ENCODE measurements around the gene VPS26B. TPM values are rescaled to one million over a fixed set of nuclear protein-coding genes. Genes with fewer than 3 reads are reported as not detected.

Gene VPS26B
- total RNA-seq, 1 donor from 2014 or later = 50.4 TPM

DNA sequence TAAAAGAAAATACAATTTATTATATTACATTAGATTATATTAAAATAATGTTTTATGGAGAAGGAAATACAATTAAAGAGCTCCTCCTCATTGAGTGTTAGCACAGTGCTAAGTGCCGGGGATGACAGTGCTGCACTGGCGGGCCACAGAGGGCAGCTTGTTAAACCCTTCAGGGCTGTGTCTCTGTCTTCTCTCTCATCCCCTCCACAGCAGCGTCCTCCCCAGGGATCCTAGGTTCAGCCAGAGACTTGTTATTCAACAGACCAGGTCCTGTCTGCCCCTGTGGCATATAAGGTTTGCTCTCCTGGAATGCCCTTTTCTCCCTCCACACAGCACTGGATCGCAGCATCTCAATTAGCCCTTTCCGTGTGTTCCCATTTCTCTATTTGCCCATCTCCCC is 14.5 kb downstream of the VPS26B start:
- Mint-ChIP-seq H3K4me1 (ENCODE audit: low read depth) (peaks cover under 1% of the 10 kb centered on the region), H3K27ac (ENCODE audit: unreplicated experiment) (no peak overlapping the region), H3K36me3 (ENCODE audit: low read depth) (peaks cover 28% of the 10 kb centered on the region), H3K4me3 (ENCODE audit: unreplicated experiment) (no peak overlapping the region), H3K27me3 (ENCODE audit: low read depth) (no peaks in the 10 kb centered on the region), H3K9me3 (ENCODE audit: low read depth) (no peaks in the 10 kb centered on the region)
- TF ChIP-seq, protein P1, sequence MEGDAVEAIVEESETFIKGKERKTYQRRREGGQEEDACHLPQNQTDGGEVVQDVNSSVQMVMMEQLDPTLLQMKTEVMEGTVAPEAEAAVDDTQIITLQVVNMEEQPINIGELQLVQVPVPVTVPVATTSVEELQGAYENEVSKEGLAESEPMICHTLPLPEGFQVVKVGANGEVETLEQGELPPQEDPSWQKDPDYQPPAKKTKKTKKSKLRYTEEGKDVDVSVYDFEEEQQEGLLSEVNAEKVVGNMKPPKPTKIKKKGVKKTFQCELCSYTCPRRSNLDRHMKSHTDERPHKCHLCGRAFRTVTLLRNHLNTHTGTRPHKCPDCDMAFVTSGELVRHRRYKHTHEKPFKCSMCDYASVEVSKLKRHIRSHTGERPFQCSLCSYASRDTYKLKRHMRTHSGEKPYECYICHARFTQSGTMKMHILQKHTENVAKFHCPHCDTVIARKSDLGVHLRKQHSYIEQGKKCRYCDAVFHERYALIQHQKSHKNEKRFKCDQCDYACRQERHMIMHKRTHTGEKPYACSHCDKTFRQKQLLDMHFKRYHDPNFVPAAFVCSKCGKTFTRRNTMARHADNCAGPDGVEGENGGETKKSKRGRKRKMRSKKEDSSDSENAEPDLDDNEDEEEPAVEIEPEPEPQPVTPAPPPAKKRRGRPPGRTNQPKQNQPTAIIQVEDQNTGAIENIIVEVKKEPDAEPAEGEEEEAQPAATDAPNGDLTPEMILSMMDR (IDR thresholded peaks at IDR 0.05) = no peak
- DNase-seq (ENCODE audit: low spot score) = no peak

DNA sequence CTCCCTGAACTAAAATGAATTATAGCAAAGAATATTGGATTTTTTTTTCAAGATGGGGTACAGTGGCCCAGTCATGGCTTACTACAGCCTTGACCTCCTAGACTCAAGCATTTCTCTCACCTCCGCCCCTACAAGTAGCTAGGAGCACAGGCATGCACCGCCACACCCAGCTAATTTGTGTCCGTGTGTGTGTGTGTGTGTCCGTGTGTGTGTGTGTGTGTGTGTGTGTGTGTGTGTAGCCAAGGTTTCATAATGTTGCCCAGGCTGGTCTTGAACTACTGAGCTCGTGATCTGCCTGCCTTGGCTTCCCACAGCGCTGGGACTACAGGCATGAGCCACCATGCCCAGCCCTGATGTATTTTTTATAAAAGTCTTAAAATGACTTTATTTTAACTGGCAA is 16.1 kb downstream of the VPS26B start:
- H3K9me3 Mint-ChIP-seq (ENCODE audit: low read depth) = no peaks in the 10 kb centered on the region
- H3K27ac Mint-ChIP-seq (ENCODE audit: unreplicated experiment) = no peak overlapping the region
- H3K36me3 Mint-ChIP-seq (ENCODE audit: low read depth) = peaks cover 31% of the 10 kb centered on the region
- no peak overlapping the region for H3K4me3 Mint-ChIP-seq (ENCODE audit: unreplicated experiment)
- no peaks in the 10 kb centered on the region for H3K4me1 Mint-ChIP-seq (ENCODE audit: low read depth)
- no peak for DNase-seq (ENCODE audit: low spot score)
- TF ChIP-seq, protein P1 (IDR thresholded peaks at IDR 0.05) = no peak
- H3K27me3 Mint-ChIP-seq (ENCODE audit: low read depth) = no peaks in the 10 kb centered on the region

DNA sequence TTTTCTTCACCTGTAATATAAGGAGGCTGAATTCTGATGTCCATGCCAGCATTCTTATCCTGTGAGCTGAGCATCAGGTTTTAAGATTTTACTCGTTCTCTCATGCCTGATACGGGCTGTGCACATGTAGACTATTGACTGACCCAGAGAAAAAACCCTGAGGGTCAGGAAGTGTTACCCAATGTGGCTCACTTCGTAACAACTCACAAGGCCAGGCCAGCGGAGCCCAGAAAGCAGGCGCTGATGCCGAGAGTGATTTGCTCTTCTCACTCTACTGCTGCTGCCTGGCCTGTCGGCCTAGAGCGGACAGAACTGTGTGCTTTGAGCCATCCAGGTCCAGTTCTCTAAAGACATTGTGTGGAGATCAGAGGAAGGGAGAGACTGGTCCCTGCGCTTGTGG is 17.9 kb downstream of the VPS26B start:
- H3K4me3 Mint-ChIP-seq (ENCODE audit: unreplicated experiment) = no peak overlapping the region
- no peak for DNase-seq (ENCODE audit: low spot score)
- H3K36me3 Mint-ChIP-seq (ENCODE audit: low read depth) = peaks cover 25% of the 10 kb centered on the region
- no peaks in the 10 kb centered on the region for H3K27me3 Mint-ChIP-seq (ENCODE audit: low read depth)
- H3K4me1 Mint-ChIP-seq (ENCODE audit: low read depth) = no peaks in the 10 kb centered on the region
- H3K27ac Mint-ChIP-seq (ENCODE audit: unreplicated experiment) = no peak overlapping the region
- no peaks in the 10 kb centered on the region for H3K9me3 Mint-ChIP-seq (ENCODE audit: low read depth)
- TF ChIP-seq, protein P1 (IDR thresholded peaks at IDR 0.05) = no peak

DNA sequence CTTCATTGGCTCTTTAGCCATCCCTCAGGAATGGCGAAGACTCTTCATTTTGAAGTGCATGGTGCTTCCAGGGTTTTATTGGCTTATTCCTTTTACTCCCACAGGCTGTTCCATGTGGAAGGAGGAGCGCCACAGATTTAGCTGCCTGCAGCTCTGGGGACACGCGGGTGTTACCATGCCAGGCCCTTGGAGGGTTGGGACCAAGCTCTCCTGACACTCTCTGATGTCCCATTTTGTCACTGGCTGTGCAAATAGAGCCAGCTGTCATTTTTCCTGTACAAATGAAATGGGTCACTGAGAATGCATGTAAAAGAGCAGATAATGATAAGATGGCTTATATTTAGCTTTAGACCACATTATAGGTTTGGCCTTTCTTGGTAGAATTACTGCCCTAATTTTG is 19.4 kb downstream of the VPS26B start:
- Mint-ChIP-seq H3K27ac (ENCODE audit: unreplicated experiment) (no peak overlapping the region), H3K9me3 (ENCODE audit: low read depth) (no peaks in the 10 kb centered on the region), H3K4me3 (ENCODE audit: unreplicated experiment) (no peak overlapping the region), H3K36me3 (ENCODE audit: low read depth) (peaks cover 26% of the 10 kb centered on the region), H3K4me1 (ENCODE audit: low read depth) (no peaks in the 10 kb centered on the region), H3K27me3 (ENCODE audit: low read depth) (no peaks in the 10 kb centered on the region)
- DNase-seq (ENCODE audit: low spot score) = no peak
- TF ChIP-seq, protein P1 (IDR thresholded peaks at IDR 0.05) = no peak

DNA sequence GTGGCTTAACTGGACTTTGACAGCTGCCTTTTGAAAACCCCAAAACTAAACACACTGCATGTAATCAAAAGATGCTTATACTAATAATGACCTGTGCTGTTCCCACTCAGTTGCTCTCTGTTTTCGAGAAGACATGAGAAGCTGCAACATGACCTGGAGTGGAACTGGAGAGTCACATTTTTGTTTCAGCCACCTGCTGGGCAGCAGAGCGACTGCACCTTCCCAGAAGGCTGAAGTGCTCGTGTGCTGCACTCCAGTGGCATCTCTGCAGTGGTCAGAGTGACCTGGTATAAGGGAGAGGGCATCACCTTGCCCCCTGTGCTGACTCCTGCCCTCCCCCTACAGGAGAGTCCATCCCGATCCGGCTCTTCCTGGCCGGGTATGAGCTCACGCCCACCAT is 20.1 kb downstream of the VPS26B start:
- Mint-ChIP-seq H3K36me3 (ENCODE audit: low read depth) (peaks cover 23% of the 10 kb centered on the region), H3K27ac (ENCODE audit: unreplicated experiment) (no peak overlapping the region), H3K4me1 (ENCODE audit: low read depth) (no peaks in the 10 kb centered on the region), H3K9me3 (ENCODE audit: low read depth) (no peaks in the 10 kb centered on the region), H3K27me3 (ENCODE audit: low read depth) (no peaks in the 10 kb centered on the region), H3K4me3 (ENCODE audit: unreplicated experiment) (no peak overlapping the region)
- no peak for DNase-seq (ENCODE audit: low spot score)
- TF ChIP-seq, protein P1 (IDR thresholded peaks at IDR 0.05) = peak; percentile 71
